HG03575 (cell line): ENCODE data around the gene UBXN2A.
"Not testable (repeated sequence)": the region's sequence is repeated elsewhere in the genome, so short reads cannot be mapped to it uniquely, and the experiment has no call there.

Experiments used
- ATAC-seq: cut with Tn5 transposase; IDR thresholded peaks from one replicate; pipeline ENCODE4 v1.9.1; 2021; ENCODE audit not compliant: unreplicated experiment, insufficient number of reproducible peaks, low FRiP score; ENCODE audit errors: extremely low read depth

Gene UBXN2A

DNA sequence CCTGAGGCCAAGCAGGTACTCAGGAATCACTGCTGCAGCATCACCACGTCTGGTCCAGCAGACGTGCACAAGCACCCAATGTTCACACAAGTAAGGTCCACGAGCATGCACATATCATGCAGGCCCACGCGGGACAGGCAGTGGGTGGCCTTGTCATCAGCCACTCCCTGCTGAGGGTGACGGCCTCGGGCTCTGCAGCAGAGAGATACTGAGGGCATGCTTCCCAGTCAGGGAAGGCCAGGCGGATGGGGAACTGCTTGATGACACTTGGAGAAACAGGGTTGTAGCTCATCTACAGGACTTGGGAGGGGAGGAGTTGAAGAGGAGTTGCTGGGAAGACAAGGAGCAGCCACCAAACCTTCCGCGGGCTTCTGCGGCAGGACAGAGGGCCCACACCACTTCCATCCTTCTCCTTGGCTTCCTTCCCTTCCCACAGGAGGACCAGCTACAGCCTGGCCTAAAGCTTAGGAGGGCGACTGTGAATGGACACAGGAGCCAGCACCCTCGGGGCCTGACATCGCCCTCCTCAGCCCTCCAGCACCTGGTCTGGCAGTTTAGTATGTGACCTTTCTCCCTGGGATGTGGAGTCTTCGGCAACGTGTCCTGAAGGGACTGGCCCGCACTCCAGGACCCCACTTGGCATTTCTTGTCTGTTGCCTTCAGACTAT lies 84.9 kb downstream of the UBXN2A start:
- no peak for ATAC-seq

DNA sequence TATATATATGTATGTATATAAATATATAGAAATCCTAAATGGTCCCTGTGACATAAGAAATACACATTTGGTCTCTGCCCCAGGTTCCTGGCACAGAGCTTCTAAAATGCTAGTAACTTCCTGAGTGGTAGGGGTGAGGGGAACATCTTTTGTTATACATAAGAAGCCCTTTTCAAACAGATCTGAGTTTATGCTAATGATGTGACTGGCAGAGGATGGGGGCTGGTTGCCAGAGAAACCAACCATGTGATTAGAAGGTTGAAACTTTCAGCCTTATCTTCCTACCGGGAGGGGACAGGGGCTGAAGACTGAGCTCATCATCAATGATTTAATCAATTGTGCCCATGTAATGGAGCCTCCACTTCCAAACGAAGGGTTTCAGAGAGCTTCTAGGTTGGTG lies 86.0 kb downstream of the UBXN2A start:
- ATAC-seq: no peak

DNA sequence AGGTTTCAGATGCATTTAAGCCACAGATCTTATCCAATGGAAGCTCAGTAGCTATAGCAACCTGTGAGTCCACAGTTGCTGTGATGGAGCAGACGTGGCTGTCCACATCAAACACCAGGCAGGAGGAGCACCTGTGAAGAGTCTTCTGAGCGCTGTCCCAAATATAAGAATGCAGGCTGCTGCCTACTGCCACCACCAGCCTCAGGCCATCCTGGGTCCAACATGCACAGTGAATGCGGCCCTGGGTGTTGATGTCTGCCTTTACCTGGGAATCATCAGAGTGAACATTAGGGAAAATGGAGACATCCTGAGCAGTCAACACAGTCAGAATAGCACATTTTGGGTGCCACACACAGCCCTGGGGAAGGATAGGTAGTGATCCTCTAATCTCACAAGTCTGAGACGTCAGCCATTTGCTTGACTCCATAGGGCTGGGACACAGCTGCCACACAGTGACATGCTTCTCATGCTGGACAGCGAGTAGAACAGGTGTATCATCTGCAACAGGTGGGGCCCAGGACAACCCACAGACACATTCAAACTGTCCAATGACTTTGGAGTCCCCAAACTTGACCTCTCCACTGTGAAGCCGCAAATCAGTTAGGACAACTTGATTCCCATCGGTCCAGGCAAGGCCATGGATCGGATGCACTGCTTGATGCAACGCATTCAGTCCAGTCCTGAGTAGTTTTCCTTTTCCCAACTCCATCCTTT lies 98.7 kb downstream of the UBXN2A start:
- ATAC-seq: no peak

DNA sequence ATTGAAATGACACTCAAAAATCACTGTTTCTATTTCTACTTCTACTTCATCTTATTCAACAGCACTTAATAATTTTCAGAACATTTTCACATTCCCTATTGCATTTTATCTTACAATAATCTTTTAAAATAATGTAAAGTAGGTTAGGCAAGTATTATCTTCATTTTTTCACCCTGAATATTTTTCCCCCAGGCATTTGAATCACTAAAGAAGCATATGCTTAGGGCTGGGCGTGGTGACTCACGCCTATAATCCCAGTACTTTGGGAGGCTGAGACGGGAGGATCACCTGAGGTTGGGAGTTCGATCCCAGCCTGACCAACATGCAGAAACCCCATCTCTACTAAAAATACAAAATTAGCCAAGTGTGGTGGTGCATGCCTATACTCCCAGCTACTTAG lies 100.2 kb downstream of the UBXN2A start:
- no peak for ATAC-seq

DNA sequence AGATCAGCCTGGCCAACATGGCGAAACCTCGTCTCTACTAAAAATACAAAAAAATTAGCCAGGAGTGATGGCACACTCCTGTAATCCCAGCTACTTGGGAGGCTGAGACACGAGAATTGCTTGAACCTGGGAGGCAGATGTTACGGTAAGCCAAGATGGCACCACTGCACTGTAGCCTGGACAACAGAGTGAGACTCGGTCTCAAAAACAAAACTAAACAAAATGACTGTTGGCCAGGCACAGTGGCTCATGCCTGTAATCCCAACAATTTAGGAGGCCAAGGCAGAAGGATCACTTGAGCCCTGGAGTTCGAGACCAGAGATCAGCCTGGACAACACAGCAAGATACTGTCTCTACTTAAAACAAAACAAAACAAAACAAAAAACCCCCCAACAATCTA lies 102.9 kb downstream of the UBXN2A start:
- not testable (repeated sequence) for ATAC-seq

DNA sequence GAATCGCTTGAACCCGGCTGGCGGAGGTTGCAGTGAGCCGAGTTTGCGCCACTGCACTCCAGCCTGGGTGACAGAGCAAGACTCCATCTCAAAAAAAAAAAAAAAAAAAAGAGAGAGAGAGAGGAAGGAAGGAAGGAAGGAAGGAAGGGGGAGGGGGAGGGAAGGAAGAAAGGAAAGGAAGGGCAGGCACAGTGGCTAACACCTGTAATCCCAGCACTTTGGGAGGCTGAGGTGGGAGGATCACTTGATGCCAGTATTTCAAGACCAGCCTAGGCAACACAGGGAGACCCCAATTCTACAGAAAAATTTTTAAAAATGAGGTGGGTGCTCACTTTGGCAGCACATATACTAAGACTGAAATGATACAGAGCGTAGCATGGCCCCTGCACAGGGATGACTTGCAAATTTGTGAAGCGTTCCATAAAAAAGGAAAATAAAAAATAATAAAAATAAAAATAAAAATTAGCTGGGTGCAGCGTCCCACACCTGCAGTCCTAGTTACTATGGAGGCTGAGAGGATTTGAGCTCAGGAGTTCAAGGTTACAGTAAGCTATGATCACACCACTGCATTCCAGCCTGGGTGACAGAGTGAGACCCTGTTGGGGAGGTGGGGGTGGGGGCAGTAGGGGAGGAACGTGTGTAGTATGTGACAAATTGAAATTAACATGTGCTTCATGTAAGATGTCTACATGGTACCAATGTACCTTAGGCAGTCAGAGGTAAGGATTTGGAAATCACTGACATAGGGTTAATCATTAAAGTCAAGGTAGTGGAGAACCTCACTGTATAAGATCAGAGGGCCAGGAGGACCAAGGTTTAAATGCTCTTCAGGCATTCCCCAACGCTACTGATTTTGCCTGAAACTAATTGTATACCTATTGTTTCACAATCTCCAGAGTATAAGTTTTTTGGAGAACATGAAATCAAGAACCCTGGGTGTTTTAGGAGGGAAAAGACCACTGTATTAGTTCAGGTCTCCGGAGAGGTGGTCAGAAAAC lies 105.5 kb downstream of the UBXN2A start:
- ATAC-seq: no peak

DNA sequence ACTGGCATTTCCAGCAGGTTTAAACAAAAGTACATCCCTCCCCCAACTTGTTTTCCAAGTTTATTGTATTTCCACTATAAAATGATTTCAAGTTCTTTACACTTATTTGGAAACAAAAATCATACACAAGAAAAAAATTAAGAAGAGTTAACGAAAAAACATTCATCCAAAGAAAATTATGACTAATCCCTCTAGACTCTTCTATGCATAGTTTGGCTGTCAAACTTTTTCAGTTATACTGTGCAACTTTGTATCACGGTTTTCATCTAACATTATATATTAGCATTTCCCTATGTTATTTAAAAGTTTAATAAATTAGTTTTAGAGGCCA lies 106.3 kb downstream of the UBXN2A start:
- no peak for ATAC-seq

DNA sequence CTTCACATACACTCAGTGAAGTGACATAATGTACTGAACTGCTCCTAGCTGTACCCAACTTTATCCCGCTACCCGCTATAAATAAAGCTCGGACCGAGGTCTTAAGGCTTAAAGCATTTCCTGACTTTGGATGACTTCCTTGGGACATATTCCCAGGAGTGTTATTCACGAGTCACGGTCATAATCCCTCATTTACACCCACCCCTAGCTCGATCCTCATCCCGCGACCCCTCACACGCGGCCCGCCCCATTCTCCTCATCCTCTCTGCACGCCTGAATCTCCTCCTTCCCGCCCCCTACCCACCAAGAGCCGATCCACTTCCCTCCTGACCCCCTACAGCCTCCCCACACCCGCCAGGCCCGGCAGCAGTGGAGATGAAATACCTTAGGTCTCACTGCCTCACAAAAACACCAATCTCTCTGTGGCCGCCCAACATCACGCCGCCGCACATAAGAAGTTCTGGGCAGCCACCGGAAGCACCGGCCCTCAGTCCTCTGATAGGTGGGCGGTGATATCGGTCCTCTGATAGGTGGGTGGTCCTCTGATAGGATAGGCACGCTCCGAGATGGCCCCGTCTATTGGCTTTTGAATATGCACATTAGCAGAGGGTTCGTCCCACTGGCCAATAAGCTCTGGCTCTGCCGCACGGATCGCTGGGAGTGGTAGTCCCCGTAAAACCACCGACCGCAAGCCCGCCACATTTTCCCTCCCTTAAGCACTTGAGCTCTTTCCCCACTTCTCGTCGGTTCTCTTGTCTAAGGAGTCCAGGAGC lies 106.9 kb downstream of the UBXN2A start, which contains the start of gene WDCP:
TSS of gene WDCP (minus strand) at position 462 of the 773 bp plus-strand sequence. CDS start 7,897 bp downstream, outside the sequence.
- ATAC-seq: peak; percentile 95

DNA sequence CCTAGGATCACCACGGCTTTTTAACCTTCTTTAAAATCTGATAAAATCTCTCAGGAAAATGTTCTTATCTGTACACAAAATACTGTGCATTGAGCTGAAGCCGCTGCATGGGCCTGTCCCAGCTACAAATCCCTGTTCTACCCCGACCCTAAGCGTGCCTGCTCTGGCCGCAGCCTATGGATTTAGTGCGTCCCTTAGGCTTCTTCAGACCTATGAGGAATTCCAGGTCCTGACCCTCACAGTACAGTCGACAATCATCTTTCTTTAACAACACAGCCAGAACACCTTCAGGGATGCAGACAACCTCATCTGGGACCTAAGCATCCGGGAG lies 107.4 kb downstream of the UBXN2A start:
- no peak for ATAC-seq

DNA sequence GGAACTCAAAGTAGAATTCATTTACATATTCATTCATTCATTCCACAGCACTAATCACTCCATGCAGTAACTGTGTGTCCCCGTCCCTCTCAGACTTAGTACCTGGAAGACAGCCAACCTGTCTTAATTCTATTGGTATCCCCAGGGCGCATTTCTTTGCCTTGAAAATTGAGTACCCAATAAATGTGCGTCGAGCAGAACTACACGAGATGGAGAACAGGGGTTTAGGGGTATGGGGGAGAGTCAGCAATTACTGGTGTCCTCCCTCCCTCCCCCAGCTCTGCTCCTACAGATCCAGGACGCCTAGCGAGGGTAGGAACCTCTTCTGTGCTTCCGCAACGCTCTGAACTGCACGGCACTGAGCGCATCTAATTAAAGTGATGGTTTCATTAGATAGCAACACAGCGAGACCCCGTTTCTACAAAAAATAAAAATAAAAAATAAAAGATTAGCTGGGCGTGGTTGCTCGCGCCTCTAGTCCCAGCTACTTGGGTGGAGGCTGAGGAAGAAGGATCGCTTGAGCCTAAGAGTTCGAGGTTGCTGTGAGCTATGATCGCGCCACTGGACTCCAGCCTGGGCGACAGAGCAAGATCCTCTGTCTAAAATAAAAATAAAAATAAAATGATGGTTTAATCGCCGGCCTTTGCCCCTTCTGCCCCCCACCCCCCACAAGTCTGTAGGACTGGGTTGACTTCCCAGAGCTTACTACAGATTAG lies 108.7 kb downstream of the UBXN2A start:
- no peak for ATAC-seq

DNA sequence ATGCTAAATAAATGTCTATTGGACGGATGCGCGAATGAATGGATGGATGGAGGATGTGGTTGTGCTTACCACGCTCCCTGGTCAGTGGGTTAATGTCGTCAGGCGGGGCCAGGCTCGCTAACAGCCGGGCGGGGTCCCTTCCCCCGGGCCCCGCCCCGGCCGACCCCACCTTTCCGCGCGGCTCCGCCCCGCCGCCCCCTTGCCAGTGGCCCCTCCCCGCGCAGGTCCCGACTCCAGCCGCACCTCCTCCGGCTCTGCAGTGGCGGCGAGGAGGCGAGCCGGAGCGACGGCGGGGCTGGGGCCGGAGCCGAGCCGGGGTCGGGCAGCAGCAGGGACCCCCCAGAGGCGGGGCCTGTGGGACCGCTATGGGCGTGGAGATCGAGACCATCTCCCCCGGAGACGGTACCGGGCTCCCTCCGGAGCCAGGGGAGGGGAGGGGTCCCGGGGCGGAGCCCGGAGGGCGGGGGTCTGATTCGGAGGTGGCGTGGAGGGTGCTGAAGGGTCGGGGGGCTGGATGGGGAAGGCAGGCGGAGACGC lies 109.3 kb downstream of the UBXN2A start, which contains the start of gene FKBP1B:
TSS of gene FKBP1B (plus strand) at position 257 of the 537 bp plus-strand sequence. CDS start at position 366, 109 bp downstream.
- ATAC-seq: no peak

DNA sequence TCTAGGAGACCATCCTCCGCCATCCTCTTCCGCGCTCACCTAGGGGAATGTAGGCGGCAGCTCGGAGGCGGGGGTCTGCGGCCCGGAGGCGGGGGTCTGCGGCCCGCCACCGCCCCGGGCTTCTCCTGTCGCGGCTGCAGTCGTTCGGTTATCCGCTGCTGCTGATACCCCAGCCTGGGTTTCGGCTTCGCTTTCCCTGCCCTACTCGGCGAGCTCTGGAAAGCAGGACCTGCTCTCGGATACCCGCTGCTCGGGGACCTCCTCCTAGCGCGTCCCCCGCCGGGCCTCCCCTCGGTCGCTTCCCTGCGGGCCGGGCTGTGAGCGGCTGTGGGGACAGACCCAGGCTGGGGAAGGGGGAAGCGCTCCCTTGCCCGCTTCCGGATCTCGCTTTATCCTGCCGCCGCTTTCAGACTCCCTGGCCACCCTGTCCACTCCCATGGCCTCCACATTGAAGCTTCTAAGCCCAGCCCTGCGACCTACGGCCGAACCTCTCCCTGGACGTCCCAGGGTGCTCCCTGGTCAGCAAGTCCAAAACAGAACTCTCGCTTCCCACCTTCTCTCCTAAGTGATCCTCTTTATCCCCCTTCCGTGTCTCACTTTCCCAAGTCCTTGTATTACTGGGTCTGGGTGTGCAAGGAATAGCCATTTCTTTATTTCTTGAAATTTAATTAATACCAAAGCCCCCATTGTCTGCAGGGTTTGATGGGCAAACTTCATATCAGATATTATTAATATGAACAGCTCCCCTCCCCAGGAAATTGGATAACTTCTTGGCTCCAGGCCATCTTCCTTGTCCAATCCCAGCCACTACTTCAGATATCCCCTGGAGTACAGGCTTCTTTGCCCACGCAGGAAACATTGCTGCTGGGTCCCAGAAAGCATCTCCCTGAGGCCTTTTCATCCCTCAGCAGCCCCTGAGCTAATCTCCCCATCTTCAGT lies 110.0 kb downstream of the UBXN2A start:
- ATAC-seq: no peak

DNA sequence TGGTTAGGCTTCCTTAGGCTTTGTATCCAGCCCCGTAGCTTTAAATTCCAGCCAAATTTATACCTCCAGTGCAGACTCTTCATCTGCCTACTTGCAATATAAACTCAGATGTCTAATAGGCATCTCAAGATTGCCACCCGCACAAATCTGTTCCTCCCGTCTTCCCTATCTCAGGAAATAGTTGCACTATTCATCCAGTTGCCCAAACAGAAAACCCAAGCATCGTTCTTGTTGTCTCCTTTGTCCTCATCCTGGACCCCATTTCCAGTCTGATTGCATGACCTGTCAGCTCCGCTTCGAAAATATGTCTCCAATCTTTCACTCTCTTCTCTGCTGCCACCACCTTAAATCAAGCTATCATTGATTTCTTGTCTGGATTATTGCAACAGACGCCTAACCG lies 111.6 kb downstream of the UBXN2A start:
- no peak for ATAC-seq

DNA sequence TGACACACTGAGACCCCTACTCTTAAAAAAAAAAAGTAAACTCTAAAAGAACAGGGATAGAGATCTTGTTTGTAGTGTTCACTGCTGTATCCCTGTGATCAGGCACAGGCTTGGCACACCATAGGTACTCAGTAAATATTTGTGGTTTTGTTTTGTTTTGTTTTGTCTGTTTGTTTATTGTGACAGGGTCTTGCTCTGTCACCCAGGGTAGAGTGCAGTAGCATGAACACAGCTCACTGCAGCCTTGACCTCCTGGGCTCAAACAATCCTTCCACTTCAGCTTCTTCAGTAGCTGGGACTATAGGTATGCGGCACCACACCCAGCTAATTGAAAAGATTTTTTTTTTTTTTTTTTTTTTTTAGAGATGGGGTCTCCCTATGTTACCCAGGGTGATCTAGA lies 112.7 kb downstream of the UBXN2A start:
- ATAC-seq: no peak
